B cell (primary cell): Measurements from ENCODE around the gene DCT. TPM values are rescaled to one million over a fixed set of nuclear protein-coding genes. Genes with fewer than 3 reads are reported as not detected.

Source experiments
- ATAC-seq: fragments of 200-7000 bp; cut with Tn5 transposase; one replicate; pipeline ENCODE4 v1.10.0; 2021; ENCODE audit warnings: low read depth, mild to moderate bottlenecking, moderate number of reproducible peaks, moderate library complexity
- CTCF ChIA-PET: fragments of 350-600 bp; sonication (Branson Sonifier 250); formaldehyde crosslinking; loops from one replicate; lab custom pipeline; 2021; ENCODE audit warnings: antibody characterized with exemption, inconsistent platforms; lab: Charles Lee
- POLR2A ChIA-PET: fragments of 350-600 bp; sonication (Branson Sonifier 250); formaldehyde crosslinking; loops from one replicate; lab custom pipeline; 2021; ENCODE audit warnings: antibody characterized with exemption; lab: Charles Lee
- DNase-seq: peaks from one replicate; pipeline ENCODE4 v3.0.0; 2013
- H2AFZ ChIP-seq: 2 replicates; pipeline ENCODE4 v1.6.1; 2012; ENCODE audit warnings: mild to moderate bottlenecking, low read depth, low read length; ENCODE audit not compliant: insufficient read depth, poor library complexity, severe bottlenecking
- H3K27ac ChIP-seq, 2 donors: 1 replicate in 1 of 2; 2 replicates in 1 of 2; pipeline ENCODE4 v1.5.1; 2012 to 2013; ENCODE audit warnings: low read length in 2 of 2, mild to moderate bottlenecking in 2 of 2, moderate library complexity in 1 of 2
- H3K27me3 ChIP-seq, 4 experiments: fragments of 200-600 bp in 1 of 4; sonication (generic) in 1 of 4; replicated peaks in 1 of 4; 1 replicate in 2 of 4; 2 replicates in 2 of 4; pipeline versions ENCODE4 v1.6.1 to v1.7.0; 2013 to 2016; ENCODE audit warnings: low read length in 3 of 4, mild to moderate bottlenecking in 2 of 4, mixed read lengths in 1 of 4, moderate library complexity in 1 of 4; ENCODE audit not compliant: insufficient read depth in 4 of 4, control insufficient read depth in 3 of 4; ENCODE audit errors: control extremely low read depth in 1 of 4
- H3K36me3 ChIP-seq, 2 experiments: replicated peaks in 1 of 2; 1 replicate in 1 of 2; 2 replicates in 1 of 2; pipeline versions ENCODE4 v1.6.1 to v1.7.1; 2013; ENCODE audit warnings: low read length in 1 of 2; ENCODE audit not compliant: insufficient read depth in 2 of 2, control insufficient read depth in 1 of 2; ENCODE audit errors: control extremely low read depth in 1 of 2, extremely low read depth in 1 of 2
- H3K4me1 ChIP-seq, 2 donors: fragments of 200-600 bp in 1 of 2; sonication (generic) in 1 of 2; 1 replicate in 1 of 2; 2 replicates in 1 of 2; pipeline versions ENCODE4 v1.5.1 to v1.6.1; 2013 to 2017; ENCODE audit warnings: low read length in 2 of 2; ENCODE audit not compliant: control insufficient read depth in 2 of 2, insufficient read depth in 2 of 2
- H3K4me2 ChIP-seq: replicated peaks from 2 replicates; pipeline ENCODE3; 2012; ENCODE audit warnings: mild to moderate bottlenecking, low read depth, low read length; ENCODE audit not compliant: poor library complexity, severe bottlenecking
- H3K4me3 ChIP-seq, 5 experiments: fragments of 200-600 bp in 1 of 5; sonication (generic) in 1 of 5; 1 replicate in 3 of 5; 2 replicates in 2 of 5; pipeline versions ENCODE4 v1.5.1 to v1.7.0; 2011 to 2016; ENCODE audit warnings: low read length in 4 of 5, mild to moderate bottlenecking in 4 of 5, low read depth in 2 of 5, control low read depth in 1 of 5, moderate library complexity in 1 of 5; ENCODE audit not compliant: insufficient read depth in 1 of 5; ENCODE audit errors: control extremely low read depth in 1 of 5, extremely low read depth in 1 of 5
- H3K79me2 ChIP-seq: fragments of 200-600 bp; sonication (generic); one replicate; pipeline ENCODE4 v1.6.0; 2016; ENCODE audit warnings: low read length; ENCODE audit not compliant: control insufficient read depth, insufficient read depth
- H3K9ac ChIP-seq: fragments of 200-600 bp; sonication (generic); 2 replicates; pipeline ENCODE4 v1.6.1; 2017; ENCODE audit warnings: mild to moderate bottlenecking, low read length, moderate library complexity
- H3K9me3 ChIP-seq, 3 donors: one replicate each; pipeline versions ENCODE4 v1.6.1 to v1.7.1; 2013; ENCODE audit warnings: low read length in 2 of 3; ENCODE audit not compliant: control insufficient read depth in 2 of 3, insufficient read depth in 1 of 3; ENCODE audit errors: control extremely low read depth in 1 of 3
- H4K20me1 ChIP-seq: 2 replicates; pipeline ENCODE4 v1.6.0; 2012; ENCODE audit warnings: mild to moderate bottlenecking, low read length; ENCODE audit not compliant: insufficient read depth, control insufficient read depth, poor library complexity, severe bottlenecking
- H3K27ac Mint-ChIP-seq: one replicate; pipeline ENCODE4 v1.8.0; 2021; ENCODE audit warnings: mixed read lengths
- H3K27me3 Mint-ChIP-seq: one replicate; pipeline ENCODE4 v1.8.0; 2021; ENCODE audit warnings: mixed read lengths
- H3K4me1 Mint-ChIP-seq: one replicate; pipeline ENCODE4 v1.8.0; 2021; ENCODE audit warnings: mixed read lengths
- H3K4me3 Mint-ChIP-seq: one replicate; pipeline ENCODE4 v1.8.0; 2021; ENCODE audit warnings: mixed read lengths
- H3K9me3 Mint-ChIP-seq: one replicate; pipeline ENCODE4 v1.8.0; 2022; ENCODE audit warnings: mixed read lengths; ENCODE audit not compliant: insufficient read depth
- CTCF ChIP-seq: fragments of 200-600 bp; IDR thresholded peaks from one replicate; pipeline ENCODE4 v1.8.0; 2022; ENCODE audit warnings: antibody characterized with exemption, mild to moderate bottlenecking
- EZH2 ChIP-seq: IDR thresholded peaks from 2 replicates; pipeline ENCODE4 v1.6.1; 2012; ENCODE audit warnings: borderline replicate concordance, low read depth, mild to moderate bottlenecking, moderate library complexity, low read length; ENCODE audit not compliant: insufficient read depth, poor library complexity, severe bottlenecking
- WGBS: methylation state at CpG from one replicate; pipeline ENCODE4 v1.1.5; 2013; ENCODE audit warnings: missing lambda C conversion rate; ENCODE audit not compliant: insufficient coverage; 5-methylcytosine and 5-hydroxymethylcytosine counted together
- intact Hi-C: fragments of 100-400 bp; cut with micrococcal nuclease; formaldehyde crosslinking; loops from one replicate; pipeline ENCODE4 v1.10.0; 2022
- polyA plus RNA-seq: library from polyadenylated mRNA; depleted of rRNA; stranded (reverse); fragments of >200 nt; gene quantifications from 2 replicates; pipeline ENCODE4 v1.2.3, GENCODE V29; 2012
- total RNA-seq, 2 donors: library from RNA; stranded (reverse); fragments of 120-200 nt in 1 of 2; gene quantifications; 1 replicate in 1 of 2; 2 replicates in 1 of 2; pipeline versions ENCODE4 v1.2.3 to v1.2.4, GENCODE V29; 2013 to 2022

DCT gene
- total and polyA plus RNA-seq, 2 donors (not counting 1 experiment from before 2014, with no cell fraction given), result 0.10 to 0.18 TPM

GRCh38 chr13:94417294-94417693 lies 62.2 kb downstream of the DCT start:
- ATAC-seq (no peak), DNase-seq (no peak)
- no peaks in the 10 kb centered on the region for H3K36me3 ChIP-seq
- no peaks in the 10 kb centered on the region for H3K79me2 ChIP-seq
- intact Hi-C loops, result no loop called here
- no peaks in the 10 kb centered on the region for H4K20me1 ChIP-seq
- H3K9ac ChIP-seq, result no peak overlapping the region
- H3K4me3 ChIP-seq, result no peak overlapping the region
- H3K27me3 ChIP-seq, result peaks cover 0 to 6% (median 0%) of the 10 kb centered on the region in 4 experiments
- H3K4me3 Mint-ChIP-seq, result no peak overlapping the region
- POLR2A ChIA-PET, result no interaction called here
- no peak overlapping the region for H3K4me2 ChIP-seq
- H3K27me3 Mint-ChIP-seq, result peaks cover 11% of the 10 kb centered on the region
- no peak overlapping the region for H3K27ac Mint-ChIP-seq
- H3K4me1 Mint-ChIP-seq, result peaks cover 21% of the 10 kb centered on the region
- CTCF ChIA-PET, result no interaction called here
- no peak overlapping the region for H2AFZ ChIP-seq
- peaks cover 2 to 5% (median 4%) of the 10 kb centered on the region in 3 donors for H3K9me3 ChIP-seq
- no peak overlapping the region for H3K27ac ChIP-seq
- H3K9me3 Mint-ChIP-seq, result peaks cover 17% of the 10 kb centered on the region
- peaks cover 8 to 19% of the 10 kb centered on the region in 2 donors for H3K4me1 ChIP-seq
- TF ChIP-seq EZH2 (no peak), CTCF (no peak)

GRCh38 chr13:94416454-94417080 lies 62.9 kb downstream of the DCT start:
- H3K4me1 Mint-ChIP-seq, result peaks cover 21% of the 10 kb centered on the region
- Histone ChIP-seq H3K27me3 (peaks cover 0 to 6% (median 0%) of the 10 kb centered on the region in 4 experiments), H3K4me2 (no peak overlapping the region), H3K4me1 (peaks cover 8 to 19% of the 10 kb centered on the region in 2 donors), H3K9me3 (peaks cover 2 to 5% (median 4%) of the 10 kb centered on the region in 3 donors), H3K4me3 (no peak overlapping the region), H4K20me1 (no peaks in the 10 kb centered on the region), H3K9ac (no peak overlapping the region), H3K79me2 (no peaks in the 10 kb centered on the region), H2AFZ (no peak overlapping the region), H3K36me3 (no peaks in the 10 kb centered on the region), H3K27ac (no peak overlapping the region)
- H3K27me3 Mint-ChIP-seq, result peaks cover 11% of the 10 kb centered on the region
- peaks cover 17% of the 10 kb centered on the region for H3K9me3 Mint-ChIP-seq
- DNase-seq, result no peak
- no peak overlapping the region for H3K27ac Mint-ChIP-seq
- ATAC-seq, result no peak
- POLR2A ChIA-PET, result no interaction called here
- WGBS, result 61% methylated on average over 4 of the region's 7 CpGs
- no peak for TF ChIP-seq EZH2
- no peak for TF ChIP-seq CTCF
- CTCF ChIA-PET, result no interaction called here
- H3K4me3 Mint-ChIP-seq, result no peak overlapping the region
- intact Hi-C loops, result no loop called here
